Karpas-422 (cell line): ENCODE measurements around the gene FES. TPM values are rescaled to one million over a fixed set of nuclear protein-coding genes. Genes with fewer than 3 reads are reported as not detected.

ENCODE experiments used
- DNase-seq: peaks from one replicate; pipeline ENCODE4 v3.0.0-alpha.2; 2015
- H2AFZ ChIP-seq: fragments of 200-600 bp; sonication (generic); 2 replicates; pipeline ENCODE4 v1.6.1; 2014; ENCODE audit warnings: antibody characterized with exemption, low read length, mixed read lengths
- H3K27ac ChIP-seq: fragments of 200-600 bp; sonication (generic); 2 replicates; pipeline ENCODE4 v1.5.1; 2014; ENCODE audit warnings: mild to moderate bottlenecking, low read length, moderate library complexity
- H3K27me3 ChIP-seq: fragments of 200-600 bp; sonication (generic); 2 replicates; pipeline ENCODE4 v1.6.1; 2014; ENCODE audit warnings: low read length, mixed read lengths
- H3K36me3 ChIP-seq: fragments of 200-600 bp; sonication (generic); 2 replicates; pipeline ENCODE4 v1.6.1; 2014; ENCODE audit warnings: low read length, mixed read lengths; ENCODE audit not compliant: insufficient read depth
- H3K4me1 ChIP-seq: fragments of 200-600 bp; sonication (generic); 2 replicates; pipeline ENCODE4 v1.6.1; 2014; ENCODE audit warnings: mild to moderate bottlenecking, low read length, mixed read lengths
- H3K4me2 ChIP-seq: fragments of 200-600 bp; sonication (generic); 2 replicates; pipeline ENCODE4 v1.6.1; 2014; ENCODE audit warnings: low read length, low read depth, mild to moderate bottlenecking; ENCODE audit not compliant: poor library complexity, severe bottlenecking
- H3K4me3 ChIP-seq: fragments of 200-600 bp; sonication (generic); 2 replicates; pipeline ENCODE4 v1.5.1; 2014; ENCODE audit warnings: mild to moderate bottlenecking, antibody characterized with exemption, low read length, mixed read lengths
- H3K79me2 ChIP-seq: fragments of 200-600 bp; sonication (generic); 2 replicates; pipeline ENCODE4 v1.6.1; 2014; ENCODE audit warnings: mild to moderate bottlenecking, low read length, mixed read lengths
- H3K9ac ChIP-seq: fragments of 200-600 bp; sonication (generic); 2 replicates; pipeline ENCODE4 v1.6.0; 2014; ENCODE audit warnings: low read length
- H3K9me2 ChIP-seq: fragments of 200-600 bp; sonication (generic), shearing (Covaris generic); replicated peaks from 2 replicates; pipeline ENCODE4 v1.6.0; 2014; ENCODE audit warnings: mild to moderate bottlenecking, low read length, moderate library complexity; ENCODE audit not compliant: insufficient read depth
- H3K9me3 ChIP-seq: fragments of 300-700, 200-600 bp; sonication (generic); 2 replicates; pipeline ENCODE4 v1.6.1; 2014; ENCODE audit warnings: low read length, mixed read lengths
- H4K20me1 ChIP-seq: fragments of 200-600 bp; sonication (generic); 2 replicates; pipeline ENCODE4 v1.6.1; 2014; ENCODE audit warnings: mild to moderate bottlenecking, antibody characterized with exemption, low read length, low read depth; ENCODE audit not compliant: insufficient read depth
- total RNA-seq: library from RNA; depleted of rRNA; stranded (reverse); fragments of >200 nt; shearing (Covaris generic); gene quantifications from 2 replicates; pipeline ENCODE4 v1.2.3, GENCODE V29; 2014; ENCODE audit warnings: low replicate concordance

Gene FES
- total RNA-seq, 1 experiment from 2014 or later = 33.7 TPM

GRCh38 chr15:90875549-90875981 is 8.7 kb upstream of the FES start:
- no peaks in the 10 kb centered on the region for H3K9me2 ChIP-seq
- no peaks in the 10 kb centered on the region for H3K9me3 ChIP-seq
- H3K4me1 ChIP-seq = peaks cover 26% of the 10 kb centered on the region
- no peaks in the 10 kb centered on the region for H3K27me3 ChIP-seq
- no peak overlapping the region for H2AFZ ChIP-seq
- DNase-seq = no peak
- no peaks in the 10 kb centered on the region for H4K20me1 ChIP-seq
- no peak overlapping the region for H3K4me3 ChIP-seq
- H3K79me2 ChIP-seq = peaks cover 32% of the 10 kb centered on the region
- no peak overlapping the region for H3K27ac ChIP-seq
- no peak overlapping the region for H3K9ac ChIP-seq
- no peaks in the 10 kb centered on the region; the same call in 1 of the 2 replicates for H3K36me3 ChIP-seq
- no peak overlapping the region for H3K4me2 ChIP-seq

GRCh38 chr15:90876046-90876445 is 8.3 kb upstream of the FES start:
- no peaks in the 10 kb centered on the region; the same call in 1 of the 2 replicates for H3K36me3 ChIP-seq
- no peak overlapping the region for H2AFZ ChIP-seq
- H3K4me3 ChIP-seq = no peak overlapping the region
- H3K9ac ChIP-seq = no peak overlapping the region
- no peaks in the 10 kb centered on the region for H4K20me1 ChIP-seq
- H3K79me2 ChIP-seq = peaks cover 32% of the 10 kb centered on the region
- no peaks in the 10 kb centered on the region for H3K9me3 ChIP-seq
- no peak overlapping the region for H3K27ac ChIP-seq
- H3K27me3 ChIP-seq = no peaks in the 10 kb centered on the region
- H3K4me1 ChIP-seq = peaks cover 21% of the 10 kb centered on the region
- H3K4me2 ChIP-seq = no peak overlapping the region
- H3K9me2 ChIP-seq = no peaks in the 10 kb centered on the region
- no peak for DNase-seq

- Histone ChIP-seq H3K27ac (no peak overlapping the region), H3K4me3 (no peak overlapping the region), H3K4me1 (peaks cover 21% of the 10 kb centered on the region), H4K20me1 (no peaks in the 10 kb centered on the region), H3K9ac (no peak overlapping the region), H3K27me3 (no peaks in the 10 kb centered on the region), H3K36me3 (no peaks in the 10 kb centered on the region; the same call in 1 of the 2 replicates), H3K9me3 (no peaks in the 10 kb centered on the region), H2AFZ (no peak overlapping the region), H3K9me2 (no peaks in the 10 kb centered on the region), H3K79me2 (peaks cover 32% of the 10 kb centered on the region), H3K4me2 (no peak overlapping the region)
- DNase-seq = no peak
Measured at GRCh38 chr15:90876512-90877170, 7.7 kb upstream of the FES start.

- H3K4me1 ChIP-seq = peaks cover 27% of the 10 kb centered on the region
- H3K9ac ChIP-seq = no peak overlapping the region
- H3K79me2 ChIP-seq = peaks cover 29% of the 10 kb centered on the region
- no peaks in the 10 kb centered on the region; the same call in 1 of the 2 replicates for H3K36me3 ChIP-seq
- no peak overlapping the region for H3K27ac ChIP-seq
- H3K4me3 ChIP-seq = no peak overlapping the region
- no peaks in the 10 kb centered on the region for H3K27me3 ChIP-seq
- no peaks in the 10 kb centered on the region for H3K9me2 ChIP-seq
- no peak overlapping the region for H3K4me2 ChIP-seq
- DNase-seq = no peak
- no peaks in the 10 kb centered on the region for H3K9me3 ChIP-seq
- no peaks in the 10 kb centered on the region for H4K20me1 ChIP-seq
- no peak overlapping the region for H2AFZ ChIP-seq
Measured at GRCh38 chr15:90877315-90877714, 7.0 kb upstream of the FES start.

- H3K9ac ChIP-seq = no peak overlapping the region
- no peaks in the 10 kb centered on the region for H3K9me2 ChIP-seq
- no peaks in the 10 kb centered on the region for H3K9me3 ChIP-seq
- H2AFZ ChIP-seq = no peak overlapping the region
- no peak overlapping the region for H3K4me3 ChIP-seq
- peaks cover 22% of the 10 kb centered on the region for H3K79me2 ChIP-seq
- no peaks in the 10 kb centered on the region for H3K27me3 ChIP-seq
- H3K4me2 ChIP-seq = no peak overlapping the region
- H4K20me1 ChIP-seq = no peaks in the 10 kb centered on the region
- no peak overlapping the region for H3K27ac ChIP-seq
- DNase-seq = no peak
- no peaks in the 10 kb centered on the region; the same call in 1 of the 2 replicates for H3K36me3 ChIP-seq
- peaks cover 27% of the 10 kb centered on the region for H3K4me1 ChIP-seq
Measured at GRCh38 chr15:90877996-90878395, 6.3 kb upstream of the FES start.

GRCh38 chr15:90878660-90879059 is 5.6 kb upstream of the FES start:
- no peak for DNase-seq
- no peak overlapping the region for H3K4me3 ChIP-seq
- no peak overlapping the region for H3K4me2 ChIP-seq
- no peak overlapping the region for H3K9ac ChIP-seq
- H3K27me3 ChIP-seq = no peaks in the 10 kb centered on the region
- H3K9me2 ChIP-seq = no peaks in the 10 kb centered on the region
- peaks cover 27% of the 10 kb centered on the region for H3K4me1 ChIP-seq
- peaks cover 15% of the 10 kb centered on the region for H3K79me2 ChIP-seq
- no peaks in the 10 kb centered on the region for H4K20me1 ChIP-seq
- H3K36me3 ChIP-seq = no peaks in the 10 kb centered on the region; the same call in 1 of the 2 replicates
- no peaks in the 10 kb centered on the region for H3K9me3 ChIP-seq
- H2AFZ ChIP-seq = no peak overlapping the region
- H3K27ac ChIP-seq = no peak overlapping the region

GRCh38 chr15:90879730-90880366 is 4.5 kb upstream of the FES start:
- Histone ChIP-seq H3K79me2 (peaks cover 3% of the 10 kb centered on the region; the same call in 1 of the 2 replicates), H3K9me2 (no peaks in the 10 kb centered on the region), H3K27me3 (no peaks in the 10 kb centered on the region), H3K9me3 (no peaks in the 10 kb centered on the region), H3K4me1 (peaks cover 33% of the 10 kb centered on the region), H2AFZ (no peak overlapping the region), H3K36me3 (no peaks in the 10 kb centered on the region; the same call in 1 of the 2 replicates), H3K4me3 (no peak overlapping the region), H4K20me1 (no peaks in the 10 kb centered on the region), H3K4me2 (no peak overlapping the region), H3K27ac (no peak overlapping the region), H3K9ac (no peak overlapping the region)
- no peak for DNase-seq

GRCh38 chr15:90880381-90881145 is 3.7 kb upstream of the FES start:
- Histone ChIP-seq H3K27me3 (no peaks in the 10 kb centered on the region), H3K4me3 (no peak overlapping the region), H3K4me1 (peaks cover 40% of the 10 kb centered on the region), H2AFZ (no peak overlapping the region), H3K9me2 (no peaks in the 10 kb centered on the region), H3K4me2 (no peak overlapping the region), H3K79me2 (no peaks in the 10 kb centered on the region), H3K36me3 (no peaks in the 10 kb centered on the region; the same call in 1 of the 2 replicates), H3K9me3 (no peaks in the 10 kb centered on the region), H3K27ac (no peak overlapping the region), H4K20me1 (no peaks in the 10 kb centered on the region), H3K9ac (no peak overlapping the region)
- no peak for DNase-seq
